ENCODE results near the gene APOH.

The APOH gene

GRCh38 chr17:66211047-66211810 lies 18.0 kb downstream of the APOH start:
- DNase-seq (ENCODE audit: low read depth) = no peak
- no peak overlapping the region for H3K4me3 ChIP-seq (ENCODE audit: low read length)
- TF ChIP-seq, protein P1, sequence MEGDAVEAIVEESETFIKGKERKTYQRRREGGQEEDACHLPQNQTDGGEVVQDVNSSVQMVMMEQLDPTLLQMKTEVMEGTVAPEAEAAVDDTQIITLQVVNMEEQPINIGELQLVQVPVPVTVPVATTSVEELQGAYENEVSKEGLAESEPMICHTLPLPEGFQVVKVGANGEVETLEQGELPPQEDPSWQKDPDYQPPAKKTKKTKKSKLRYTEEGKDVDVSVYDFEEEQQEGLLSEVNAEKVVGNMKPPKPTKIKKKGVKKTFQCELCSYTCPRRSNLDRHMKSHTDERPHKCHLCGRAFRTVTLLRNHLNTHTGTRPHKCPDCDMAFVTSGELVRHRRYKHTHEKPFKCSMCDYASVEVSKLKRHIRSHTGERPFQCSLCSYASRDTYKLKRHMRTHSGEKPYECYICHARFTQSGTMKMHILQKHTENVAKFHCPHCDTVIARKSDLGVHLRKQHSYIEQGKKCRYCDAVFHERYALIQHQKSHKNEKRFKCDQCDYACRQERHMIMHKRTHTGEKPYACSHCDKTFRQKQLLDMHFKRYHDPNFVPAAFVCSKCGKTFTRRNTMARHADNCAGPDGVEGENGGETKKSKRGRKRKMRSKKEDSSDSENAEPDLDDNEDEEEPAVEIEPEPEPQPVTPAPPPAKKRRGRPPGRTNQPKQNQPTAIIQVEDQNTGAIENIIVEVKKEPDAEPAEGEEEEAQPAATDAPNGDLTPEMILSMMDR (conservative IDR thresholded peaks at IDR 0.05; ENCODE audit: low read depth, low read length) = no peak

GRCh38 chr17:66210208-66210574 lies 19.0 kb downstream of the APOH start:
- no peak for DNase-seq (ENCODE audit: low read depth)
- H3K4me3 ChIP-seq (ENCODE audit: low read length) = no peak overlapping the region
- TF ChIP-seq, protein P1 (conservative IDR thresholded peaks at IDR 0.05; ENCODE audit: low read depth, low read length) = no peak

DNA sequence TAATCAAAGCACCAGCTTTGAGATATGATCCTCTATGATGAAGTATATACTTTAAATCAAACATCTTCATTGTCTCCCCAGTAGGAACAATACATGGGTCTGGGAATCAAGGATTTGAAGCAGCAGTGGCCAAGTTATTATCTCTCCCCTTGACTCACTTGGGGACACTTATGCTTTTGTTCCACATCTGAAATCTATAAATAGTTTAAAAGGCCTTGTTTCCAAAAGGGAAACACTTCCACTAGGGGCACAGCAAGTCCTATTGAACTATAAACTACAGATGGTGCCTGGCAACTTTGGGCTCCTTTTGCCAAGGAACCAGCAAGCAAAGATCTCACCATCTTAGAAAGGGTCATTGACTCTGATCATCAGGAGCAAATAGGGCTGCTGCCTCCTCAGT lies 21.3 kb downstream of the APOH start:
- no peak for DNase-seq (ENCODE audit: low read depth)
- no peak overlapping the region for H3K4me3 ChIP-seq (ENCODE audit: low read length)
- TF ChIP-seq, protein P1 (conservative IDR thresholded peaks at IDR 0.05; ENCODE audit: low read depth, low read length) = no peak

GRCh38 chr17:66203274-66204015 lies 25.8 kb downstream of the APOH start:
- TF ChIP-seq, protein P1 (conservative IDR thresholded peaks at IDR 0.05; ENCODE audit: low read depth, low read length) = no peak
- DNase-seq (ENCODE audit: low read depth) = no peak
- no peak overlapping the region for H3K4me3 ChIP-seq (ENCODE audit: low read length)

DNA sequence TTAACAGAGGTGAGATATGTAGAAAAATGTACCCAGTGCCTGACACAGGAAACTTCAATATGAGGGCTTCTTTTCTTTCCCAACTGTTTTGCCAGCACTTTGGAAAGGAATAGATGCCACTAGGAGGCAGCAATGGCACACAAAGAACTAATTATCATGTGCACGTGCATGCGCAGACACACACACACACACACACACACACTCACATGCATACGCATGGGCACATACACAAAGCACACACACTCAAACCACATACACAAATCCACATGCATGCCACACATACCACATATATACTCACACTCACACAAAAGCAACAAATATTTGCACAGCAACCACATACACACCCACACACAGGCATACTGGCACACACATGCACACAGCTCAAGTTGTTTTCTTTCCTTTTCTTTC lies 28.5 kb downstream of the APOH start:
- DNase-seq (ENCODE audit: low read depth) = no peak
- H3K4me3 ChIP-seq (ENCODE audit: low read length) = no peak overlapping the region
- TF ChIP-seq, protein P1 (conservative IDR thresholded peaks at IDR 0.05; ENCODE audit: low read depth, low read length) = peak; percentile 76

GRCh38 chr17:66198242-66198641 lies 31.0 kb downstream of the APOH start:
- no peak overlapping the region for H3K4me3 ChIP-seq (ENCODE audit: low read length)
- no peak for DNase-seq (ENCODE audit: low read depth)
- TF ChIP-seq, protein P1 (conservative IDR thresholded peaks at IDR 0.05; ENCODE audit: low read depth, low read length) = no peak

DNA sequence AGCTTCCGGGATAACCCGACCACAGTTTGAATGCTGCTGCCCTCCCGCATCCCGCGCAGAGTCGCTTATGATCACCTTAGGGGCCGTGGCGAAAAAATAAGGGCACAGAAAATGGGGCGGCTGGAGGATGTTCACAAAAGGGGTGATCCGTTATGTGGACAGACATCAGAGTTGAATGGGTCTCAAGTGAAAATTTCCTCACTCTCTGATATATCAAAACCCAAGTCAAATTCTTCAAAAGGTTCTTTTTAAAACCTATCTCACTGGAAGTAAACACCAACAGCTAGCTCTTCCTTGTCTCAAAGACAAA lies 36.9 kb downstream of the APOH start:
- peak overlapping the region; percentile 70 for H3K4me3 ChIP-seq (ENCODE audit: low read length)
- no peak for DNase-seq (ENCODE audit: low read depth)
- TF ChIP-seq, protein P1 (conservative IDR thresholded peaks at IDR 0.05; ENCODE audit: low read depth, low read length) = no peak

All from retinal pigment epithelial cell (primary cell).